WI38 (cell line): ENCODE results near the gene LHX1.

Experiments used
- H3K4me3 ChIP-seq: 2 replicates; pipeline ENCODE4 v1.5.1; 2011; ENCODE audit warnings: low read depth, mild to moderate bottlenecking, control low read depth, low read length
- CTCF ChIP-seq: IDR thresholded peaks from 2 replicates; pipeline ENCODE4 v1.5.1; 2012; ENCODE audit warnings: low read depth, mild to moderate bottlenecking, control low read depth, low read length

Gene LHX1

GRCh38 chr17:36923814-36924221 lies 13.5 kb upstream of the LHX1 start:
- no peak overlapping the region for H3K4me3 ChIP-seq
- no peak for TF ChIP-seq CTCF

- TF ChIP-seq CTCF: no peak
- no peak overlapping the region for H3K4me3 ChIP-seq
Observed at GRCh38 chr17:36926226-36926625, 11.0 kb upstream of the LHX1 start.

- no peak for TF ChIP-seq CTCF
- no peak overlapping the region for H3K4me3 ChIP-seq
Observed at GRCh38 chr17:36926701-36927100, 10.6 kb upstream of the LHX1 start.

GRCh38 chr17:36928471-36929345 lies 8.6 kb upstream of the LHX1 start:
- no peak overlapping the region for H3K4me3 ChIP-seq
- no peak for TF ChIP-seq CTCF

GRCh38 chr17:36929851-36930582 lies 7.3 kb upstream of the LHX1 start:
- TF ChIP-seq CTCF: no peak

GRCh38 chr17:36930583-36930900 lies 6.7 kb upstream of the LHX1 start:
- no peak for TF ChIP-seq CTCF

More at GRCh38 chr17:36929851-36930582, 7.3 kb upstream of the LHX1 start:
- no peak overlapping the region for H3K4me3 ChIP-seq

GRCh38 chr17:36931096-36931696 lies 6.1 kb upstream of the LHX1 start:
- H3K4me3 ChIP-seq: no peak overlapping the region
- no peak for TF ChIP-seq CTCF

More at GRCh38 chr17:36930583-36930900, 6.7 kb upstream of the LHX1 start:
- no peak overlapping the region for H3K4me3 ChIP-seq
